RPMI7951 (cell line): ENCODE data around the gene LRP6. TPM values are rescaled to one million over a fixed set of nuclear protein-coding genes. Genes with fewer than 3 reads are reported as not detected.
"Not testable (repeated sequence)": the region's sequence is repeated elsewhere in the genome, so short reads cannot be mapped to it uniquely, and the experiment has no call there.

Source experiments
- DNase-seq: peaks from one replicate; pipeline ENCODE4 v3.0.0-alpha.2; 2012; ENCODE audit warnings: low read depth
- total RNA-seq: library from RNA; depleted of rRNA; stranded (reverse); fragments of >200 nt; shearing (Covaris generic); gene quantifications from 2 replicates; pipeline ENCODE4 v1.2.3, GENCODE V29; 2014

The LRP6 gene
- total RNA-seq, 1 experiment from 2014 or later: 16.3 TPM

DNA sequence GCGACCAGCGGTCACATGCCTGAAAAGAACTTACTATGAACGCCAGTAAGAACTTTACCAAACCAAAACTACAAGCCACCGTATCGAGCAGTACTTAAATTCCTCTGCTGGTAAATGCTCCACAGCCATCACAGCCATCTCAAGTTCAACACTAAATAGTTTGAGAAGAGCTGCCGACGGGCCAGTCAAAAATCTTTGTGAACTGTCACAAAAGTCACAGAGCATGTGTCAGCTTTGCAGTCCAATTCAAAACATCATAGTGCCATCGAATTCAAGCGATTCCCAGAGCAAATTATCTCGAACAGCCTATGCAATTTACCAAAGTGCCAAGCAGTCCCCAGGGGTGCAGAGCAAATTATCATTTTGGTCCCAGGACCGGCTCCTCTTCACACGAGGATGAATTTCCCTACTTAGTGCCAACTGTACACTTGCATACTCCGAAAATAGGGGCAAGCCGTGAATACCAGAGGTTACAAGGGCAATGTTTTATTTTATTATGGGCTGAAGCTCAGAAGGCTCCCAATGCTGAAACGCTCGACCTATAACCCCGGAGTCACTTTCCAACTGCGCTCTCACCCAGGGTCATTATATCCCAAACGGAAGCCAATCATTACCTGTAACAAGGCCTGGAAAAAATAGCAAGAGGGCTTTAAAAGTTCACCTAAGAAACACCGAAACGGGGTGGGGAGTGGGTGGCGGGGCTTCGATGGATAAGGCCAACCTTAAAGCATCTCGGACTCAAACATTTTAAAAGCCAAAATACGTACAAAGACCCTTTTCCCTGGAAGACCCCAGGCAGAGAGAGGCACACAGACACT, 1.1 kb downstream of the LRP6 start:
- DNase-seq: peak; percentile 35

GRCh38 chr12:12265035-12265434, 1.8 kb downstream of the LRP6 start:
- no peak for DNase-seq

DNA sequence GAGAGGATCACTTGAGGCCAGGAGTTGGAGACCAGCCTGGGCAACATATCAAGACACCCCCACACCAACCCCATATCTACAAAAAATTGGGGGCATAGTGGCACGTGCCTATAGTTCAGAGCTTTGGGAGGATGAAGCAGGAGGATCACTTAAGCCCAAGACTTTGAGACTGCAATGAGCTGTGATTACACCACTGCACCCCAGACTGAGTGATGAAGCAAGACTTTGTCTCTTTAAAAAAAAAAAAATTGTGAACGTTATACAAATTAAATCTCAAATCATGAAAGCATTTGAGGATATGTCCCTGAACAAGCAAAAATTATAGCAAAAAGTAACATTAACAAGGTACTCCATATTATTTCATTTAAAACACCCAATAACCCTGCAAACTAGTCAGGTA, 2.9 kb downstream of the LRP6 start:
- DNase-seq: no peak

- not testable (repeated sequence) for DNase-seq
Measured at GRCh38 chr12:12256291-12256757, 10.5 kb downstream of the LRP6 start.

- DNase-seq: no peak
Measured at GRCh38 chr12:12254553-12254952, 12.3 kb downstream of the LRP6 start.

DNA sequence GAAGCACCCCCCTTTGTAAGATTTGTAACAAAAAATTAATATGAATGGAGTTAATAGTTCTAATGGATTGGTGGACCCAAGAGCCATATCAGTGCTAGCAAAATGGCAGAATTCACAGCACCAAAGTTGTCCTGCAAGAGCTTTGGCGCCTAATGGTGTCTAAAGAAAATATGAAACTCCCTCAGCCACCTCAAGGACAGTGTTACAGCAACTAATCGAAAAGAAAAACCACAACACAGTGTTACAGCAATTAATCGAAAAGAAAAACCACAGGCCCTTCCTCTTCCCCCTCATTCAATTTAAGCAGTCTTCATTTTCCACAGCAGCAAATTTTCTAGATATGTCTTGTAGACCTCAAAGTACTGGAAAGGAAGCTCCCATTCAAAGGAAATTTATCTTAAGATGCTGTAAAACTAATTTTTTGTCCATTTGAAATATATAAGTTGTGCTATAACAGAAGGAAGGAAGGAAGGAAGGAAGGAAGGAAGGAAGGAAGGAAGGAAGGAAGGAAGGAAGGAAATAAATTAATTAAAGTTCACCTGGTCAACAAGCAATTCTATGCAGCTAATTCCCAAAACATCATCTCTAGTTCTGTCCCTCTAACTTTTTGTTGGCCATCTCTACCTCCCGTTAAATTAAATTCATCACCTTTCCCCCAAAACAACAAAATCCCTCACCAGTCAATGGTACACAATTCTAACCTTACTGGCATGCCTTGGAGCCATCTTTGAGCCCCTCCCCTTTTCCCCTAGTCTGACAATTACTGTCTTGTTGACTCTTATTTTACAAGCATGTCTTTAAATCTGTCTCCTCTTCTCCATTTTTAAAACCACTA, 17.4 kb downstream of the LRP6 start:
- no peak for DNase-seq

DNA sequence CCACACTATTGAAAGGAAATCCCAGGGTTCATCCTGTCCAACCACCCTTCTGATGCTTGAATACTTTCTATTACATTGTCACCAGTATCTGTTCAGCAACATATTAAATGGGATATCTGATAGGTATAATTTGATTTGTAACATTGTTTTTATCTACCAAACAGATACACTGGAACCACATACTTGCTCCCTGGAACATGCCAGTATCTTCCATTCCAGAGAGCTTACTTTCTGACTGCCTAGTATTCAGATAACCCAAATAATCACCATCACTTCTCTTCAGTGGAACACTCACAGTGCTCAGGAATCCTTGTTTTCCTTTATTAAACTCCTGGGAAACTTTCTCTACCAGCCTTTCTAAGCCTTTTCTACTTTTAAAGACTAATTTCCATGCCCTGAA, 19.3 kb downstream of the LRP6 start:
- no peak for DNase-seq

- peak; percentile 80 for DNase-seq
Measured at GRCh38 chr12:12244341-12244740, 22.5 kb downstream of the LRP6 start.

GRCh38 chr12:12240662-12241340, 26.0 kb downstream of the LRP6 start:
- peak; percentile 54 for DNase-seq

DNA sequence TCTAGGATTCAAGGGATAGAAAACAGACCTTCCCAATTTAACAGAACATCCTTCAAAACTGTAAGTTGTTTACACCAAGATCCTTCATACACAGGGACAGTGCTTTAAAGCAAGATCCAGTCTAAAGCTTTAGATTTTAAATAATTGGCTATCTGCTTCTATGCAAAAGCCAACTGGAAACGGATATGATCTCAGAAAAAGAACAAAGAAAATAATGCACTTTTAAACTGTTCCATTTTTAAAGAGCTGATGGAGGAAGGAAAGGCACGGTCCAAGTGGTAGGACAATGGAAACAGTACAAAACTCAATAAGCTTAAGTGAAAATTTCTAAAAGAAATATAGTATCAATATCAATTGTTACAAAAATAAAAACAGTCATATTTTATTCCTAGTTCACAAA, 27.7 kb downstream of the LRP6 start:
- DNase-seq: no peak

DNA sequence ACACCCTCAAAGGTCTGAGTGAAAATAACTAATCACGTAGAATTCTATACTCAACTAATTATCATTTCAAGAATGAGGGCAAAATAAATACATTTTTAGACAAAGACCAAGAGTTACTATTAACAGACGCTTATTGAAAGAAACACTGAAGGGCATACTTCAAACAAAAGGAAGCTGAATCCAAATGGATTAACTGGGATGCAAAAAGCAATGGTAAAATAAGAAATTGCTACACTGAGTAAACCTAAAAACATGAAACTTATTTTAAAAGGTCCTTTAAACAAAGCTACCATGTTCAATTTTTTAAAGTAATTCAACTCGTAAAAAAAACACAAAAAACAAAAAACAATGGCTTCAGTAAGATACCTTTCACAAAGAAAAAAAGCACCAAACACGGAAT, 28.2 kb downstream of the LRP6 start:
- DNase-seq: no peak

DNA sequence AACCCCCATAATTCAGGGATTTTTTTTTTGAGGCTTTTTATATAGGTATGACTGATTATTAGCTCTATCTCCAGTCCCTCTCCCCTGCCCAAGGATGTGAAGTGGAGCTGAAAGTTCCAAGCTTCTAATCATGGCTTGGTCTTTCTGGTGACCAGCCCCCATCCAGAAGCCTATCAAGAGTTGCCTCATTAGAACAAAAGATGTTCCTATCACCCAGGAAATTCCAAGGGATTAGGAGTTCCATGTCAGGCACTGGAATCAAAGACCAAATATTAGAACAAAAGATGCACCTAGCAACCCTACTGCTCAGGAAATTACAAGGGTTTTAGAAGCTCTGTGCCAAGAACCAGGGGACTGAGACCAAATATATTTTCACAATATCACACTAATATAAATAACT, 29.9 kb downstream of the LRP6 start:
- DNase-seq: no peak

- DNase-seq: no peak
Measured at GRCh38 chr12:12230275-12230674, 36.6 kb downstream of the LRP6 start.

- no peak for DNase-seq
Measured at GRCh38 chr12:12229556-12230092, 37.2 kb downstream of the LRP6 start.

DNA sequence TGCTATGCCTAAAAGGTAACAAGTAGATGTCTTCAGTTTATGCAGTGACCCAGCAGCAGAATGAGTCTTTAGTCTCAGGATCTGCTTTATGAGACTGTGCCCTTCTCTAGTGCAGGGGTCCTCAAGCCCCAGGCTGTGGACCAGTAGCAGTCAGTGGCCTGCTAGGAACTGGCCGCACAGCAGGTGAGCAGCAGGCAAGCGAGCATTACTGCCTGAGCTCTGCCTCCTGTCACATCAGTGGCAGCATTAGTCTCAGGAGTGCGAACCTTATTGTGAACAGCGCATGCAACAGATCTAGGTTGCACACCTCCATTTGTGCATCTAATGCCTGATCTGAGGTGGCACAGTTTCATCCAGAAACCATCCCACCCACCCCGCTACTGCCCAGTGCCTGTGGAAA, 38.4 kb downstream of the LRP6 start:
- no peak for DNase-seq

DNA sequence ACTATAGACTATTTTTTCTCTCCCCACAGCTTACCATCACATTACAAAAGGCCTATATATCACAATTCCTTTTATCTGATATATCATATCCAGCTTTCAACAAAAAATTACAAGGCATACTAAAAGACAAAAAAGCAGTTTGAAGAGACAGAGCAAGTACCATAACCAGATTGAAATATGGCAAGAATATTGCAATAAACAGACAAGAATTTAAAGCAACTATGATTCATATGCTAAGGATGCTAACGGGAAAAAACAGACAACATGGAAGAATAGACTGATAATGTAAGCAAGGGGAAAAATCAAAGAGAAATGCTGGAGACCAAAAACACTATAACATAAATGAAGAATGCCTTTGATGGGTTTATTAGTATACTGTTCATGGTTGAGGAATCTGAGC, 40.7 kb downstream of the LRP6 start:
- no peak for DNase-seq

DNA sequence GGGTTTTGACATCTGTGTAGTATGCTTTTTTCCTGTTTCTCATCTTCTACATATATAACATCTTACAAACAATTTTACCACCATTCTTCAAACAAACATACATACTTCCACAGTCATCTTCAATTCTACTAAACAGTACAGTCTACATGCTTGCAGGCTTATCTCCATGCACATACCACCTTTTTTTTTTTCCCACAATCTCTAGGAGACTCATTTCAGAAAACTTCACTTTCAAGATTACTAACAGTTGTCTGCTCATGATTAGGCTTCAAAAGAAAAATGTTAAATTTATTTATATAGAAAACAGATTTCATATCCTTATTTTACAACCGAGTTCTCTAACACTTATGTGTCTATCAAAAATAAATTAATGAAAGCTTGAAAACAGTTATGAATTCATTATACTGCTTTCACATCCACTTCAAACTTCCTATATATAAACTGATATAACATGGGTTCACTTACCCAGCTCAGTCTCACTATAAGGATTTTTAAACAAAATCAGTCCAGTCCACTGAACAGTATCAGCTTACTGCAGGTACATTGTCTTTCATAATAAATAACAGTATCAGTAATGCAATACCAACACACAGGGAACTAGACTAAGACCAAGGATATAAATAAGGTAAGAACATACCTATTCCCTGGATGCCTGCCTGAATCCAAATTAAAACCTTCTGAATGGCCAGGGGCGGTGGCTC, 42.5 kb downstream of the LRP6 start:
- no peak for DNase-seq

GRCh38 chr12:12221560-12221959, 45.3 kb downstream of the LRP6 start:
- DNase-seq: no peak

DNA sequence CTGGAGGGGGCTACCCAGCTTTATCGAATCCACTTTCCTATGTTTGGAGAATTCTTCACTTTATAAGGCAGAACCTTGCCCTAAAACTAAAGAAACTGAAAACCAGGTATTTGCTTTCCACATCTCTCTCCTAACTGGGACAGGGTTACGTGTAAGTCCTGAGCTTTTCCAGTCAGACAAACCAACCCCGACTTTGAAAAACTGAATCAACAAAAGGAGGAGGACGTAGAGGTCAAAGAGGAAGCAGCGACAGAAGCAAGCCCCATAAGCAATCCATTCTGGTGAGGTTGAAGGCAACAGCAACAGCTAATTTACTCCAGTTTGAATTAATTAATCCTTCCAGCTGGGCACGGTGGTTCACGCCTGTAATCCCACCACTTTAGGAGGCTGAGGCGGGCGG, 47.2 kb downstream of the LRP6 start:
- no peak for DNase-seq

DNA sequence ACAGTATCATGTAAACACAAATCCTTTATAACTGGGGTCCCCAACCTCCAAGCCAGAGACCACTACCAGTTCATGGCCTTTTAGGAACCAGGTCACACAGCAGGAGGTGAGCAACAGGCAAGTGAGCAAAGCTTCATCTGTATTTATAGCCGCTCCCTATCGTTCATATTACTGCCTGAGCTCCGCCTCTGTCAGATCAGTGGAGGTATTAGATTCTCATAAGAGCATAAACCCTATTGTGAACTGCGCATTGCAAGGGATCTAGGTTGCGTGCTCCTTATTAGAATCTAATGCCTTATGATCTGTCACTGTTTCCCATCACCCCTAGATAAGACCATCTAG, 49.9 kb downstream of the LRP6 start:
- no peak for DNase-seq

- no peak for DNase-seq
Measured at GRCh38 chr12:12216349-12217017, 50.4 kb downstream of the LRP6 start.
